GM06990 (cell line): ENCODE results near the gene ZNF738.
"Not testable (repeated sequence)": the region's sequence is repeated elsewhere in the genome, so short reads cannot be mapped to it uniquely, and the experiment has no call there.

Source experiments
- DNase-seq: peaks from one replicate; pipeline ENCODE4 v3.0.0-alpha.2; 2011; ENCODE audit not compliant: insufficient read length; ENCODE audit errors: extremely low read depth
- H3K27me3 ChIP-seq: replicated peaks from 2 replicates; pipeline ENCODE4 v1.6.0; 2011; ENCODE audit warnings: low read length; ENCODE audit not compliant: control insufficient read depth, insufficient read depth
- H3K36me3 ChIP-seq: 2 replicates; pipeline ENCODE4 v1.5.1; 2011; ENCODE audit warnings: low read length; ENCODE audit not compliant: control insufficient read depth, insufficient read depth
- H3K4me3 ChIP-seq: replicated peaks from 2 replicates; pipeline ENCODE4 v1.5.1; 2011; ENCODE audit warnings: low read depth, mild to moderate bottlenecking, control low read depth, low read length
- CTCF ChIP-seq: IDR thresholded peaks from 2 replicates; pipeline ENCODE4 v1.5.1; 2011; ENCODE audit warnings: low read length, control low read depth, mild to moderate bottlenecking, inconsistent platforms; ENCODE audit not compliant: insufficient read depth, poor library complexity, severe bottlenecking

ZNF738 gene

GRCh38 chr19:21335721-21336120 is 23.1 kb upstream of the ZNF738 start:
- Histone ChIP-seq H3K4me3 (no peak overlapping the region), H3K27me3 (no peaks in the 10 kb centered on the region), H3K36me3 (no peaks in the 10 kb centered on the region)
- DNase-seq, result no peak
- TF ChIP-seq CTCF, result no peak

DNA sequence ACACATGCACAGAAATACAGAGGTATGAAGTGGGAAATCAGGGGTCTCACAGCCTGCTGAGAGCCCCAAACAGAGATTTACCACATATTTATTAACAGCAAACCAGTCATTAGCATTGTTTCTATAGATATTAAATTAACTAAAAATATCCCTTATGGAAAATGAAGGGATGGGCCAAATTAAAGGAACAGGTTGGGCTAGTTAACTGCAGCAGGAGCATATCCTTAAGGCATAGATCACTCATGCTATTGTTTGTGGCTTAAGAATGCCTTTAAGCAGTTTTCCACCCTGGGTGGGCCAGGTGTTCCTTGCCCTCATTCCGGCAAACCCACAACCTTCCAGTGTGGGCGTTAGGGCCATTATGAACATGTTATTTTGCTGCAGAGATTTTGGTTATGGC is 14.0 kb upstream of the ZNF738 start:
- not testable (repeated sequence) for DNase-seq, H3K36me3 ChIP-seq, H3K27me3 ChIP-seq, H3K4me3 ChIP-seq

GRCh38 chr19:21352830-21353229 is 6.0 kb upstream of the ZNF738 start:
- Histone ChIP-seq H3K36me3 (no peaks in the 10 kb centered on the region), H3K27me3 (no peaks in the 10 kb centered on the region), H3K4me3 (no peak overlapping the region)
- no peak for DNase-seq
- no peak for TF ChIP-seq CTCF

- no peak for TF ChIP-seq CTCF
- Histone ChIP-seq H3K36me3 (peaks cover 5% of the 10 kb centered on the region), H3K4me3 (no peak overlapping the region), H3K27me3 (no peaks in the 10 kb centered on the region)
- no peak for DNase-seq
Measured at GRCh38 chr19:21362291-21362690, 3.5 kb downstream of the ZNF738 start.

- DNase-seq, result no peak
- Histone ChIP-seq H3K4me3 (no peak overlapping the region), H3K27me3 (no peaks in the 10 kb centered on the region), H3K36me3 (no peaks in the 10 kb centered on the region)
- TF ChIP-seq CTCF, result no peak
Measured at GRCh38 chr19:21383980-21384582, 25.3 kb downstream of the ZNF738 start.

- DNase-seq, result no peak
- no peaks in the 10 kb centered on the region; the same call in 1 of the 2 replicates for H3K36me3 ChIP-seq
- H3K27me3 ChIP-seq, result no peaks in the 10 kb centered on the region
- no peak for TF ChIP-seq CTCF
- H3K4me3 ChIP-seq, result no peak overlapping the region
Measured at GRCh38 chr19:21396121-21396520, 37.3 kb downstream of the ZNF738 start.
